Mammary epithelial cell (primary cell): Measurements from ENCODE around the gene ACP4.

Experiments used
- CTCF ChIP-seq, 2 donors: IDR thresholded peaks in 1 of 2; conservative IDR thresholded peaks in 1 of 2; 2 replicates each; pipeline ENCODE4 v1.5.1; 2011 to 2012; ENCODE audit warnings: inconsistent platforms in 2 of 2, low read length in 2 of 2, mild to moderate bottlenecking in 2 of 2, control low read depth in 1 of 2, low read depth in 1 of 2; ENCODE audit not compliant: insufficient read depth in 1 of 2; ENCODE audit errors: extremely low read depth in 1 of 2
- EZH2 ChIP-seq: IDR thresholded peaks from 2 replicates; pipeline ENCODE4 v1.6.1; 2012; ENCODE audit warnings: low read length, inconsistent platforms, borderline replicate concordance

GRCh38 chr19:50764409-50764808 is 25.8 kb upstream of the ACP4 start:
- TF ChIP-seq CTCF (conservative IDR thresholded peaks at IDR 0.05 in 1 of 2, IDR thresholded peaks at IDR 0.05 in 1 of 2; ENCODE audit: extremely low read depth in 1 of 2, insufficient read depth in 1 of 2, low read depth in 1 of 2, low read length in 2 of 2) (no peak), EZH2 (no peak)
